B cell (primary cell): Measurements from ENCODE around the gene ADRM1.

ENCODE experiments used
- EZH2 ChIP-seq: IDR thresholded peaks from 2 replicates; pipeline ENCODE4 v1.6.1; 2012; ENCODE audit warnings: borderline replicate concordance, low read depth, mild to moderate bottlenecking, moderate library complexity, low read length; ENCODE audit not compliant: insufficient read depth, poor library complexity, severe bottlenecking
- TF ChIP-seq, protein P1 (sequence below): fragments of 200-600 bp; IDR thresholded peaks from one replicate; pipeline ENCODE4 v1.8.0; 2022; ENCODE audit warnings: antibody characterized with exemption, mild to moderate bottlenecking

GRCh38 chr20:62273416-62273815 lies 29.4 kb upstream of the ADRM1 start:
- TF ChIP-seq, protein P1, sequence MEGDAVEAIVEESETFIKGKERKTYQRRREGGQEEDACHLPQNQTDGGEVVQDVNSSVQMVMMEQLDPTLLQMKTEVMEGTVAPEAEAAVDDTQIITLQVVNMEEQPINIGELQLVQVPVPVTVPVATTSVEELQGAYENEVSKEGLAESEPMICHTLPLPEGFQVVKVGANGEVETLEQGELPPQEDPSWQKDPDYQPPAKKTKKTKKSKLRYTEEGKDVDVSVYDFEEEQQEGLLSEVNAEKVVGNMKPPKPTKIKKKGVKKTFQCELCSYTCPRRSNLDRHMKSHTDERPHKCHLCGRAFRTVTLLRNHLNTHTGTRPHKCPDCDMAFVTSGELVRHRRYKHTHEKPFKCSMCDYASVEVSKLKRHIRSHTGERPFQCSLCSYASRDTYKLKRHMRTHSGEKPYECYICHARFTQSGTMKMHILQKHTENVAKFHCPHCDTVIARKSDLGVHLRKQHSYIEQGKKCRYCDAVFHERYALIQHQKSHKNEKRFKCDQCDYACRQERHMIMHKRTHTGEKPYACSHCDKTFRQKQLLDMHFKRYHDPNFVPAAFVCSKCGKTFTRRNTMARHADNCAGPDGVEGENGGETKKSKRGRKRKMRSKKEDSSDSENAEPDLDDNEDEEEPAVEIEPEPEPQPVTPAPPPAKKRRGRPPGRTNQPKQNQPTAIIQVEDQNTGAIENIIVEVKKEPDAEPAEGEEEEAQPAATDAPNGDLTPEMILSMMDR: no peak
- no peak for TF ChIP-seq EZH2
